Stomach (tissue), 4 donors: Measurements from ENCODE around the gene FGF12.

Source experiments
- EP300 ChIP-seq: sonication (generic); formaldehyde crosslinking; IDR thresholded peaks from one replicate; pipeline ENCODE4 v1.6.1; 2017; ENCODE audit warnings: antibody characterized with exemption
- POLR2A ChIP-seq, 4 donors: fragments of 450-650 bp; IDR thresholded peaks; one replicate each; pipeline ENCODE4 v1.6.1; 2016; ENCODE audit warnings: antibody characterized with exemption in 4 of 4, control low read depth in 2 of 4, mild to moderate bottlenecking in 1 of 4, moderate library complexity in 1 of 4
- TF ChIP-seq, protein P1 (sequence below), 7 experiments: fragments of 450-650 bp in 4 of 7; fragments of 200-600 bp in 3 of 7; sonication (generic) in 3 of 7; IDR thresholded peaks; one replicate each; pipeline ENCODE4 v1.5.1; 2016 to 2019; ENCODE audit warnings: antibody characterized with exemption in 7 of 7, control low read depth in 2 of 7, mild to moderate bottlenecking in 1 of 7

DNA sequence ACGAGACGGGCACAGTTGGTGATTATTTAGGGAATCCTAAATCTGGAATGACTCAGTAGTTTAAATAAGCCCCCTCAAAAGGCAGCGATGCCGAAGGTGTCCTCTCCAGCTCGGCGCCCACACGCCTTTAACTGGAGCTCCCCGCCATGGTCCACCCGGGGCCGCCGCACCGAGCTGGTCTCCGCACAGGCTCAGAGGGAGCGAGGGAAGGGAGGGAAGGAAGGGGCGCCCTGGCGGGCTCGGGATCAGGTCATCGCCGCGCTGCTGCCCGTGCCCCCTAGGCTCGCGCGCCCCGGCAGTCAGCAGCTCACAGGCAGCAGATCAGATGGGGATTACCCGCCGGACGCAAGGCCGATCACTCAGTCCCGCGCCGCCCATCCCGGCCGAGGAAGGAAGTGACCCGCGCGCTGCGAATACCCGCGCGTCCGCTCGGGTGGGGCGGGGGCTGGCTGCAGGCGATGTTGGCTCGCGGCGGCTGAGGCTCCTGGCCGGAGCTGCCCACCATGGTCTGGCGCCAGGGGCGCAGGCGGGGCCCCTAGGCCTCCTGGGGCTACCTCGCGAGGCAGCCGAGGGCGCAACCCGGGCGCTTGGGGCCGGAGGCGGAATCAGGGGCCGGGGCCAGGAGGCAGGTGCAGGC lies 318.0 kb downstream of the FGF12 start:
- TF ChIP-seq, protein P1, sequence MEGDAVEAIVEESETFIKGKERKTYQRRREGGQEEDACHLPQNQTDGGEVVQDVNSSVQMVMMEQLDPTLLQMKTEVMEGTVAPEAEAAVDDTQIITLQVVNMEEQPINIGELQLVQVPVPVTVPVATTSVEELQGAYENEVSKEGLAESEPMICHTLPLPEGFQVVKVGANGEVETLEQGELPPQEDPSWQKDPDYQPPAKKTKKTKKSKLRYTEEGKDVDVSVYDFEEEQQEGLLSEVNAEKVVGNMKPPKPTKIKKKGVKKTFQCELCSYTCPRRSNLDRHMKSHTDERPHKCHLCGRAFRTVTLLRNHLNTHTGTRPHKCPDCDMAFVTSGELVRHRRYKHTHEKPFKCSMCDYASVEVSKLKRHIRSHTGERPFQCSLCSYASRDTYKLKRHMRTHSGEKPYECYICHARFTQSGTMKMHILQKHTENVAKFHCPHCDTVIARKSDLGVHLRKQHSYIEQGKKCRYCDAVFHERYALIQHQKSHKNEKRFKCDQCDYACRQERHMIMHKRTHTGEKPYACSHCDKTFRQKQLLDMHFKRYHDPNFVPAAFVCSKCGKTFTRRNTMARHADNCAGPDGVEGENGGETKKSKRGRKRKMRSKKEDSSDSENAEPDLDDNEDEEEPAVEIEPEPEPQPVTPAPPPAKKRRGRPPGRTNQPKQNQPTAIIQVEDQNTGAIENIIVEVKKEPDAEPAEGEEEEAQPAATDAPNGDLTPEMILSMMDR (IDR thresholded peaks at IDR 0.05): no peak
- no peak for TF ChIP-seq POLR2A (IDR thresholded peaks at IDR 0.05)
- no peak for TF ChIP-seq EP300
